Ascending aorta (tissue), 2 donors: ENCODE measurements around the gene TCAP. TPM values are rescaled to one million over a fixed set of nuclear protein-coding genes. Genes with fewer than 3 reads are reported as not detected.

Source experiments
- DNase-seq, 2 donors: peaks; one replicate each; pipeline ENCODE4 v3.0.0-alpha.2; 2019; ENCODE audit warnings: low spot score in 2 of 2
- H3K27ac ChIP-seq, 2 donors: fragments of 200-600 bp; sonication (generic); one replicate each; pipeline ENCODE4 v1.5.1; 2016 to 2017; ENCODE audit warnings: mild to moderate bottlenecking in 1 of 2
- H3K27me3 ChIP-seq: fragments of 200-600 bp; sonication (generic); one replicate; pipeline ENCODE4 v1.5.1; 2017
- H3K36me3 ChIP-seq, 2 donors: fragments of 200-600 bp; sonication (generic); one replicate each; pipeline ENCODE4 v1.5.1; 2016
- H3K4me1 ChIP-seq, 2 donors: fragments of 200-600 bp; sonication (generic); one replicate each; pipeline ENCODE4 v1.5.1; 2016 to 2017; ENCODE audit warnings: mild to moderate bottlenecking in 1 of 2
- H3K4me3 ChIP-seq, 2 donors: fragments of 200-600 bp; sonication (generic); one replicate each; pipeline ENCODE4 v1.5.1; 2016 to 2017; ENCODE audit warnings: mild to moderate bottlenecking in 1 of 2
- H3K9me3 ChIP-seq, 2 donors: fragments of 200-600 bp; sonication (generic); one replicate each; pipeline ENCODE4 v1.5.1; 2016
- CTCF ChIP-seq, 3 experiments: fragments of 200-600 bp in 2 of 3; fragments of 450-650 bp in 1 of 3; sonication (generic) in 2 of 3; IDR thresholded peaks; one replicate each; pipeline ENCODE4 v1.5.1; 2016 to 2019; ENCODE audit warnings: antibody characterized with exemption in 3 of 3, mild to moderate bottlenecking in 1 of 3, moderate library complexity in 1 of 3
- intact Hi-C: fragments of 100-400 bp; cut with DNase I; formaldehyde crosslinking; loops from one replicate; pipeline ENCODE4 v1.15.1; 2023
- total RNA-seq: library from RNA; depleted of rRNA; stranded (reverse); fragments of >200 nt; gene quantifications from one replicate; pipeline ENCODE4 v1.1.0, GENCODE V29; 2016

TCAP gene
- total RNA-seq, 1 donor from 2014 or later = not detected

GRCh38 chr17:39638317-39638716, 26.8 kb upstream of the TCAP start:
- no peak for TF ChIP-seq CTCF (IDR thresholded peaks at IDR 0.05)
- H3K36me3 ChIP-seq = no peaks in the 10 kb centered on the region
- intact Hi-C loops = loop anchor here (5.0 kb wide), 2 partner anchors 94 to 114 kb away; partner anchors contain the start of gene MIEN1
- no peaks in the 10 kb centered on the region for H3K9me3 ChIP-seq
- H3K4me1 ChIP-seq = peaks cover 11 to 27% of the 10 kb centered on the region in 2 donors
- DNase-seq = no peak
- H3K4me3 ChIP-seq = peak overlapping the region in 1 of 2 donors; percentile 84
- H3K27ac ChIP-seq = no peak overlapping the region
- H3K27me3 ChIP-seq = no peaks in the 10 kb centered on the region

- Histone ChIP-seq H3K4me1 (peaks cover 11 to 27% of the 10 kb centered on the region in 2 donors), H3K4me3 (no peak overlapping the region), H3K9me3 (no peaks in the 10 kb centered on the region), H3K27ac (no peak overlapping the region), H3K36me3 (no peaks in the 10 kb centered on the region), H3K27me3 (no peaks in the 10 kb centered on the region)
- TF ChIP-seq CTCF (IDR thresholded peaks at IDR 0.05) = no peak
- intact Hi-C loops = loop anchor here (5.0 kb wide), 2 partner anchors 93 to 113 kb away; partner anchors contain the start of gene MIEN1
- DNase-seq = no peak
These were observed 26.1 kb upstream of the TCAP start for GRCh38 chr17:39639043-39639442.

GRCh38 chr17:39639566-39640458, 25.3 kb upstream of the TCAP start:
- DNase-seq = no peak
- no peak overlapping the region for H3K4me3 ChIP-seq
- intact Hi-C loops = loop anchor here (5.0 kb wide), 2 partner anchors 92 to 112 kb away; partner anchors contain the start of gene MIEN1
- H3K9me3 ChIP-seq = no peaks in the 10 kb centered on the region
- TF ChIP-seq CTCF (IDR thresholded peaks at IDR 0.05) = no peak
- no peaks in the 10 kb centered on the region for H3K27me3 ChIP-seq
- H3K27ac ChIP-seq = no peak overlapping the region
- no peaks in the 10 kb centered on the region for H3K36me3 ChIP-seq
- H3K4me1 ChIP-seq = peaks cover 11 to 27% of the 10 kb centered on the region in 2 donors

GRCh38 chr17:39640591-39641031, 24.5 kb upstream of the TCAP start:
- TF ChIP-seq CTCF (IDR thresholded peaks at IDR 0.05) = no peak
- Histone ChIP-seq H3K4me3 (no peak overlapping the region), H3K36me3 (no peaks in the 10 kb centered on the region), H3K27me3 (no peaks in the 10 kb centered on the region), H3K27ac (no peak overlapping the region), H3K4me1 (peaks cover 11 to 27% of the 10 kb centered on the region in 2 donors), H3K9me3 (no peaks in the 10 kb centered on the region)
- DNase-seq = no peak
- intact Hi-C loops = no loop called here

GRCh38 chr17:39641097-39641496, 24.1 kb upstream of the TCAP start:
- TF ChIP-seq CTCF (IDR thresholded peaks at IDR 0.05) = no peak
- intact Hi-C loops = no loop called here
- H3K27ac ChIP-seq = no peak overlapping the region

More at GRCh38 chr17:39641097-39641496, 24.1 kb upstream of the TCAP start:
- Histone ChIP-seq H3K27me3 (no peaks in the 10 kb centered on the region), H3K9me3 (no peaks in the 10 kb centered on the region), H3K4me1 (peaks cover 11 to 25% of the 10 kb centered on the region in 2 donors), H3K36me3 (no peaks in the 10 kb centered on the region), H3K4me3 (no peak overlapping the region)
- DNase-seq = no peak
